GM19238 (cell line): Measurements from ENCODE around the gene CSNK1D.

Experiments used
- DNase-seq: peaks from one replicate; pipeline ENCODE4 v3.0.0; 2011; ENCODE audit warnings: low spot score; ENCODE audit not compliant: insufficient read length

Gene CSNK1D

GRCh38 chr17:82252511-82253178, 20.9 kb downstream of the CSNK1D start:
- no peak for DNase-seq

DNA sequence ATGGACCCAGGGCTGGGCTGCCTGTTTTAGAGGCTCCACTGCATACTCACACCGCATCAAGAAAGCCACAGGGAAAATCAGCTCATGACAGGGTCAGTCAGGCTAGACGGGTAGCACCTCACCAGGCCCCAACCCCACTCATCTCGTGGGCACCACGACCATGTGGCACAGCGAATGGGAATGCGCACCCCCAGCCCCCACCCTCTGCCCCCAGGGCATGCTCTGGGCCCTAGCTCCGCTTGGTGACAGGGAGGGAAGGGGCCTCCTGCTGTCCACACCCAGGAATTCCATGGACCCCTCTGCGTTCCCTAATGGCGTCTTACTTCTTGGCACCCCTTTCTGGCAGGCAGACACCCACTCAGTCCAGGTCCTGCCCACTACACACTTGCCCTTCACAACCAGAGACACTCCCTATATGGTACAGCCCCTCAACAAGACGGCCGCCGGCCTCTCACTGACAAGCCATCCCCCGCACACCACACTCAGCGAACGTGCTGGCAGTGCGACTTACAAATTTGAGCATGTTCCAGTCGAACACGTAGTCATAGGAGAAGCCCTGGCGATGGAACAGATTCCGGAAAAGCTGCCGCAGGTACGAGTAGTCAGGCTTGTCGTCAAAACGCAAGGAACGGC, 22.5 kb downstream of the CSNK1D start:
- DNase-seq, result no peak

GRCh38 chr17:82249896-82250581, 23.5 kb downstream of the CSNK1D start:
- no peak for DNase-seq

DNA sequence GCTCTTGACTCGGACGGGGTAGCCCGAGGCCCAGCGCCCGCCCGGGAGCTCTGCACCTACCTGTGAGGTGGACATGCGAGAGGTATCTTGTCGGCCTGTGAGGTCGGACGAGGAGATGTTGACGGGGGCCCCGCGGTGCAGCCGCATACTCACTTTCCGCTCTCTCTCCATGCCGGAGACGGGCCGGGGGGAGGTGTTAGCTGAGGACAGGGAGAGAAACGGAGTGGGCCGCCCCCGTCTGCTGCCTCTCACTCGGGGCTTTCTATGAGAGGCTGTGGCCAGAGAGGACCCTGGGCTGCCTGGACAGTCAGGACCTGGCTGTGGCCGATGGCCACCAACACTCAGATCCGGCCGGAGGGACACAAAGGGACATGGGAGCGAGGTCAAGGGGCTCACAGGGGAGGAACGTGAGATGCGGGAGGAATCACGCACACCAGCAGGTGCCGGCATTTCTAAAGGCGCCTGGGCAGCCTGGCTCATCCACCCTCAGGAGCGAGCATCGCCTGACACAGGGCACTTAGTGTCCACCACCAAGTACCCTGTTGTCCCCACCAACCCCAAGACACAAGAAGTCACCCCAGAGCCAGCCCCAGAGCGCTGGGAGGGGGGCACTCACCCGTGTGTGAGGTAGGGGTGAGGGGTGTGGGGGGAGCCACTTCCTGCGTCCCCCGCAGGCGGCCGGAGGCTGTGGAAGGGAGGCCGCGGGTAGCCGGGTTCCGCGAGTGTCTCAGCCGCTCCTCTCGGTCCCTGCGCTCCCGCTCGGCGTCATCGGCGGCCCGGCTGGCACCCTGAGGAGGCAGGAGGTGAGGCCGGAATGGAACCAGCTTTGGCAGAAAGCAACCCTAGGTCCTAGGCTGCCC, 24.5 kb downstream of the CSNK1D start:
- no peak for DNase-seq

- DNase-seq, result no peak
These were observed 25.4 kb downstream of the CSNK1D start for GRCh38 chr17:82247856-82248671.

- DNase-seq, result no peak
These were observed 26.2 kb downstream of the CSNK1D start for GRCh38 chr17:82247182-82247823.

DNA sequence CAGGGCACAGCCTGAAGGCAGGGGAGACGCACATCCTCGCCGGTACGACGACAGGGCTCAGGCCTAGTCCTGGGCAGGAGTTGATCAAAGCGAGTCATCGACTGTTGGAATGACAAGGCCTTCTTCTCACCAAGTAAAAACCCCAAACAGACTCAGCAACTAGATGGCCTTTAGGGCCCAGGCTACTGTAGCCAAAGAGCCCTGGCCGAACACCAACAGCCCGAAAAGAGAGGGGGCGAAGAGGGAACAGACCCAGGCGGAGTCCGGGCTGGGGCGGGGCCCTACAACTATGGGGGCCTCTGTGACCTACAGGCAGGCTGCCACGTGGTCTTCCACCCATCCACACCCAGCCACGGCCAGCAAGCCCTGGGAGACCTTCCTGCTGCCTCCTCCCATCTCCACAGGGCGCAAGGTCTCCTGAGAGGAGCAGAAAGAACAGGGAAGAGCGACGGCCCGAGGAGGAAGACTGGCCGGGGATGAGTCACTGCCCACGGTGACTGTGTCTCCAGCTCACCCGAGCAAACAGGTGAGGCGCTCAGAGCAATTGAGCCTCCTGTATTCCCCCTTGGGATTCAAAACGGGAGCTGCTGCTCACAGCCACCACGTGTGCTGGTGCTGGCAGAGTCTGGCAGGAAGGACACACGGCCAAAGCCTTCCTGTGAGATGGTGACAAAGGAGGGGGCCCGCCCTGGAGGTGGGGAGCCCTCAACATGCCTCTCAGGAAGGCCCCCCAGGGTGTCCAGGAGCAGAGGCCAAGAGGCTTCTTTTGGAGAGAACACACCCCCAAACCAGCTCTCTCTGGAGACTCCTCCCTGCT, 26.9 kb downstream of the CSNK1D start:
- DNase-seq, result no peak

DNA sequence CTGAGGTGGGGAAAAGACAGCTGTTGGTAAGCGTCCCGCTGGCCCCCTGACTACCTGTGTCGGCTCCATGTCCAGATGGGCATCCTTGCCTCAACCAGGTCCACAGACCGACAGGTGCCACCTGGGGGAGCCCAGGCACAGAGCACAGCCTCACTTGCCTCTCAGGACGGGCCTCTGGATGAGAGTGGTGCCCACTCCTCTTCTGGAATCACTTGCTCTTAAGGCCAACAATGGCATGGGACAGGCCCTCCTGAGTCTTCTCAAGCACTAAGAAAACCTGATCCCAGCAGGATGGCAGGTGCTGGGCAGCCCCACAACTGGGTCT, 27.5 kb downstream of the CSNK1D start:
- DNase-seq, result no peak

DNA sequence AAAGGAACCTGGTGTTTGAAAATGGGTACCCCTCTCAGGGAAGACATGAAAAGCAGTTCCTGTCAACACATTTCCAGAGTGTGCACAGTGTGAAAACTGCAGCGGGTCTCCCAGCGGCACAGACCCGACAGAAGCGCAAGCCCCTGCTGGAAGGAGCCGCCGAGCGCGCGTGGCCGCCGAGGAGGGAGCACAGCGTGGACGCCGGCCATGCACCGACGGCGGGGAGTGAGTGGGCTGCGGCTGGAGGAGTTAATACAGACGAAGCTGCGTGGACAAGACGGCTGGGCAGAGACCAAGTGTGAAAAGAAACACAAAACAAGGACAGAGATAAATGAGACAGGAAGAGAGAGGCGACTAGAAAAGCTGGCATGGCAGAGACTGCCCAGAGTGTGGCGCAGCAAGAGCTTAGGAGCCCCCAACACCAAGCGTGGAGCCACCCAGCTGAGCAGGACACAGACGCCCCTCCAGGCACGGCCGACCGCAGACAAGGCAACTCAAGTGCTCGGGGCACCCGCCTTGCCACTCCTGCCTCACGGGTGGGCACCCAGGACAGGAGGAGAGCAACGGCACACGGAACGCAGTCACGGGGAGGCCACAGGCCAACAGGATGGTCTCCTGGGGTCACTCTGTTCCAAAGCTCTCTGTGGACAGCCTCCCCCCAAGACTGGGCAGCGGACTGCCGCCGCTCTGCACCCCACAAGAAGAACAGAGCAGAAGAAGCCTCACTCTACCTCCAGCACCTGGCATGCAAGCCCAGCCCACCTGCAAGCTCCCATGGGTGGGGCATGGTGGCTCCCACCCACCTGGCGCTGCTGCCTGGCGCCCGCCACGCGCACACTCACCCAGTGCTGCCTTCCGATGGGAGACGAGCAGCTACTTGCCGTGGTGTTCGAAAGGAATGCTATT, 28.1 kb downstream of the CSNK1D start:
- DNase-seq, result no peak

- no peak for DNase-seq
These were observed 28.9 kb downstream of the CSNK1D start for GRCh38 chr17:82244413-82245133.

- DNase-seq, result no peak
These were observed 29.7 kb downstream of the CSNK1D start for GRCh38 chr17:82243648-82244412.

- DNase-seq, result no peak
These were observed 30.4 kb downstream of the CSNK1D start for GRCh38 chr17:82242977-82243647.

GRCh38 chr17:82242698-82242976, 30.9 kb downstream of the CSNK1D start:
- no peak for DNase-seq

- no peak for DNase-seq
These were observed 31.4 kb downstream of the CSNK1D start for GRCh38 chr17:82241926-82242697.

- DNase-seq, result no peak
These were observed 32.1 kb downstream of the CSNK1D start for GRCh38 chr17:82241183-82241925.
